Ectodermal cell (in vitro differentiated cells): ENCODE results near the gene NUDT19.
"Not testable (repeated sequence)": the region's sequence is repeated elsewhere in the genome, so short reads cannot be mapped to it uniquely, and the experiment has no call there.

ENCODE experiments used
- H3K27ac ChIP-seq: 2 replicates; pipeline ENCODE4 v1.7.0; 2013; ENCODE audit warnings: mild to moderate bottlenecking, low read depth, low read length; ENCODE audit not compliant: insufficient read depth, poor library complexity, severe bottlenecking
- H3K27me3 ChIP-seq: 2 replicates; pipeline ENCODE4 v1.7.0; 2013; ENCODE audit warnings: mild to moderate bottlenecking, low read length; ENCODE audit not compliant: insufficient read depth, control insufficient read depth, poor library complexity, severe bottlenecking
- H3K36me3 ChIP-seq: one replicate; pipeline ENCODE4 v1.7.0; 2013; ENCODE audit warnings: low read length; ENCODE audit not compliant: control insufficient read depth, insufficient read depth
- H3K4me1 ChIP-seq: one replicate; pipeline ENCODE4 v1.7.0; 2013; ENCODE audit warnings: low read length; ENCODE audit not compliant: control insufficient read depth, insufficient read depth
- H3K4me3 ChIP-seq: 2 replicates; pipeline ENCODE4 v1.7.0; 2013; ENCODE audit warnings: low read depth, low read length, control low read depth; ENCODE audit not compliant: insufficient read depth
- H3K9me3 ChIP-seq: 2 replicates; pipeline ENCODE4 v1.7.0; 2013; ENCODE audit warnings: mild to moderate bottlenecking, low read length, moderate library complexity; ENCODE audit not compliant: control insufficient read depth
- WGBS, 2 experiments: methylation state at CpG; one replicate each; pipeline ENCODE4 v1.1.7; 2013; ENCODE audit warnings: missing lambda C conversion rate in 2 of 2; 5-methylcytosine and 5-hydroxymethylcytosine counted together

The NUDT19 gene

GRCh38 chr19:32702010-32702409 is 10.4 kb downstream of the NUDT19 start:
- H3K27ac ChIP-seq: no peak overlapping the region
- 84 to 85% methylated on average over 5 of the region's 5 CpGs for WGBS, 2 experiments
- H3K9me3 ChIP-seq: no peaks in the 10 kb centered on the region
- H3K36me3 ChIP-seq: no peaks in the 10 kb centered on the region
- no peaks in the 10 kb centered on the region for H3K27me3 ChIP-seq
- no peaks in the 10 kb centered on the region for H3K4me1 ChIP-seq
- H3K4me3 ChIP-seq: no peak overlapping the region

GRCh38 chr19:32704006-32704405 is 12.4 kb downstream of the NUDT19 start:
- not testable (repeated sequence) for H3K4me3 ChIP-seq

GRCh38 chr19:32708457-32708856 is 16.8 kb downstream of the NUDT19 start:
- Histone ChIP-seq H3K27me3 (no peaks in the 10 kb centered on the region), H3K4me3 (no peak overlapping the region), H3K27ac (no peak overlapping the region), H3K36me3 (no peaks in the 10 kb centered on the region), H3K9me3 (no peaks in the 10 kb centered on the region), H3K4me1 (no peaks in the 10 kb centered on the region)
- 95 to 99% methylated on average over 3 of the region's 3 CpGs for WGBS, 2 experiments

More at GRCh38 chr19:32704006-32704405, 12.4 kb downstream of the NUDT19 start:
- not testable (repeated sequence) for H3K36me3 ChIP-seq, H3K4me1 ChIP-seq, H3K9me3 ChIP-seq, H3K27me3 ChIP-seq, H3K27ac ChIP-seq
- 93 to 99% methylated on average over 2 of the region's 2 CpGs for WGBS, 2 experiments

- no peak overlapping the region for H3K4me3 ChIP-seq
- no peaks in the 10 kb centered on the region for H3K27me3 ChIP-seq
- H3K4me1 ChIP-seq: no peaks in the 10 kb centered on the region
- no peaks in the 10 kb centered on the region for H3K9me3 ChIP-seq
- no peaks in the 10 kb centered on the region for H3K36me3 ChIP-seq
- 94 to 95% methylated on average over 5 of the region's 5 CpGs for WGBS, 2 experiments
- H3K27ac ChIP-seq: no peak overlapping the region
These were observed 17.4 kb downstream of the NUDT19 start for GRCh38 chr19:32709032-32709431.

- Histone ChIP-seq H3K4me1 (no peaks in the 10 kb centered on the region), H3K36me3 (no peaks in the 10 kb centered on the region), H3K27ac (no peak overlapping the region), H3K27me3 (no peaks in the 10 kb centered on the region), H3K9me3 (no peaks in the 10 kb centered on the region), H3K4me3 (no peak overlapping the region)
- WGBS, 2 experiments: 96 to 98% methylated on average over 6 of the region's 6 CpGs
These were observed 20.1 kb downstream of the NUDT19 start for GRCh38 chr19:32711747-32712146.

- H3K4me1 ChIP-seq, H3K27me3 ChIP-seq: not testable (repeated sequence)
- 94% methylated on average over 7 of the region's 7 CpGs for WGBS, 2 experiments
These were observed 24.6 kb downstream of the NUDT19 start for GRCh38 chr19:32716203-32716602.

GRCh38 chr19:32717496-32717895 is 25.9 kb downstream of the NUDT19 start:
- Histone ChIP-seq H3K4me3 (no peak overlapping the region), H3K27me3 (no peaks in the 10 kb centered on the region), H3K9me3 (no peaks in the 10 kb centered on the region), H3K27ac (no peak overlapping the region), H3K4me1 (no peaks in the 10 kb centered on the region), H3K36me3 (no peaks in the 10 kb centered on the region)
- 93 to 97% methylated on average over 5 of the region's 5 CpGs for WGBS, 2 experiments

More at GRCh38 chr19:32716203-32716602, 24.6 kb downstream of the NUDT19 start:
- H3K36me3 ChIP-seq, H3K4me3 ChIP-seq, H3K27ac ChIP-seq, H3K9me3 ChIP-seq: not testable (repeated sequence)

GRCh38 chr19:32718286-32718685 is 26.7 kb downstream of the NUDT19 start:
- no peaks in the 10 kb centered on the region for H3K27me3 ChIP-seq
- H3K36me3 ChIP-seq: no peaks in the 10 kb centered on the region
- no peak overlapping the region for H3K27ac ChIP-seq
- no peaks in the 10 kb centered on the region for H3K4me1 ChIP-seq
- no peak overlapping the region for H3K4me3 ChIP-seq
- H3K9me3 ChIP-seq: no peaks in the 10 kb centered on the region
- WGBS, 2 experiments: 86 to 87% methylated on average over 7 of the region's 7 CpGs

- Histone ChIP-seq H3K27ac (no peak within 1 kb of the TSS), H3K27me3 (no peaks in the 10 kb centered on the region), H3K4me3 (no peak within 1 kb of the TSS), H3K4me1 (no peaks in the 10 kb centered on the region), H3K36me3 (no peaks in the 10 kb centered on the region), H3K9me3 (no peaks in the 10 kb centered on the region)
- WGBS, 2 experiments: 96 to 97% methylated on average over 44 of the region's 44 CpGs
These were observed 28.0 kb downstream of the NUDT19 start, which contains the start of gene TDRD12 for GRCh38 chr19:32719611-32720059. Gene TDRD12, plus strand, starts transcription at chr19:32719767. Its CDS starts 306 bp downstream, at chr19:32720073.

- no peak overlapping the region for H3K4me3 ChIP-seq
- no peaks in the 10 kb centered on the region for H3K9me3 ChIP-seq
- H3K27ac ChIP-seq: no peak overlapping the region
- H3K36me3 ChIP-seq: no peaks in the 10 kb centered on the region
- H3K27me3 ChIP-seq: no peaks in the 10 kb centered on the region
- no peaks in the 10 kb centered on the region for H3K4me1 ChIP-seq
- 93 to 95% methylated on average over 16 to 19 of the region's 22 CpGs for WGBS, 2 experiments
These were observed 28.8 kb downstream of the NUDT19 start for GRCh38 chr19:32720216-32720935.
